SK-N-SH treated with all-trans-retinoic acid at 6 μM for 48 hours (cell line): ENCODE results near the gene ASTN1.

Source experiments
- BACH2 ChIP-seq: fragments of 250-450 bp; sonication (Bioruptor Pico); IDR thresholded peaks from 2 replicates; pipeline ENCODE4 v1.9.0; 2021; ENCODE audit warnings: mild to moderate bottlenecking, borderline replicate concordance
- ISL1 ChIP-seq: fragments of 250-450 bp; sonication (Bioruptor Pico); IDR thresholded peaks from 2 replicates; pipeline ENCODE4 v2.1.2; 2022; ENCODE audit warnings: mild to moderate bottlenecking, moderate library complexity
- OSR1 ChIP-seq: fragments of 250-450 bp; sonication (Bioruptor Pico); IDR thresholded peaks from 2 replicates; pipeline ENCODE4 v1.8.0; 2022; ENCODE audit warnings: moderate library complexity, mild to moderate bottlenecking, inconsistent platforms
- PPARA ChIP-seq: fragments of 250-450 bp; sonication (Bioruptor Pico); IDR thresholded peaks from 2 replicates; pipeline ENCODE4 v1.5.0; 2020; ENCODE audit warnings: mild to moderate bottlenecking, borderline replicate concordance
- RARB ChIP-seq: fragments of 250-450 bp; sonication (Bioruptor Pico); IDR thresholded peaks from 2 replicates; pipeline ENCODE4 v1.8.0; 2021; ENCODE audit warnings: mild to moderate bottlenecking, moderate library complexity
- SNAI2 ChIP-seq: fragments of 250-450 bp; sonication (Bioruptor Pico); IDR thresholded peaks from 2 replicates; pipeline ENCODE4 v1.5.0; 2020; ENCODE audit warnings: mild to moderate bottlenecking, moderate library complexity
- TOX ChIP-seq: fragments of 250-450 bp; sonication (Bioruptor Pico); IDR thresholded peaks from 2 replicates; pipeline ENCODE4 v1.8.0; 2021; ENCODE audit warnings: mild to moderate bottlenecking, moderate library complexity, borderline replicate concordance
- ZFP3 ChIP-seq: fragments of 250-450 bp; sonication (Bioruptor Pico); IDR thresholded peaks from 2 replicates; pipeline ENCODE4 v1.5.0; 2020; ENCODE audit warnings: mild to moderate bottlenecking, moderate library complexity
- TF ChIP-seq, protein P1 (sequence below): fragments of 250-450 bp; sonication (Bioruptor Pico); IDR thresholded peaks from 2 replicates; pipeline ENCODE4 v1.8.0; 2021; ENCODE audit warnings: low read depth, mild to moderate bottlenecking, moderate library complexity, borderline replicate concordance
- TF ChIP-seq, protein P2 (sequence below): fragments of 250-450 bp; sonication (Bioruptor Pico); IDR thresholded peaks from 2 replicates; pipeline ENCODE4 v1.8.0; 2020; ENCODE audit warnings: mild to moderate bottlenecking, moderate library complexity, borderline replicate concordance
- TF ChIP-seq, protein P3 (sequence below): fragments of 250-450 bp; sonication (Bioruptor Pico); IDR thresholded peaks from 2 replicates; pipeline ENCODE4 v1.5.1; 2020; ENCODE audit warnings: low read depth, mild to moderate bottlenecking, moderate library complexity

- TF ChIP-seq, protein P1, sequence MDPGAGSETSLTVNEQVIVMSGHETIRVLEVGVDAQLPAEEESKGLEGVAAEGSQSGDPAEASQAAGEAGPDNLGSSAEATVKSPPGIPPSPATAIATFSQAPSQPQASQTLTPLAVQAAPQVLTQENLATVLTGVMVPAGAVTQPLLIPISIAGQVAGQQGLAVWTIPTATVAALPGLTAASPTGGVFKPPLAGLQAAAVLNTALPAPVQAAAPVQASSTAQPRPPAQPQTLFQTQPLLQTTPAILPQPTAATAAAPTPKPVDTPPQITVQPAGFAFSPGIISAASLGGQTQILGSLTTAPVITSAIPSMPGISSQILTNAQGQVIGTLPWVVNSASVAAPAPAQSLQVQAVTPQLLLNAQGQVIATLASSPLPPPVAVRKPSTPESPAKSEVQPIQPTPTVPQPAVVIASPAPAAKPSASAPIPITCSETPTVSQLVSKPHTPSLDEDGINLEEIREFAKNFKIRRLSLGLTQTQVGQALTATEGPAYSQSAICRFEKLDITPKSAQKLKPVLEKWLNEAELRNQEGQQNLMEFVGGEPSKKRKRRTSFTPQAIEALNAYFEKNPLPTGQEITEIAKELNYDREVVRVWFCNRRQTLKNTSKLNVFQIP (CRISPR knock-in tag), result no peak
- TF ChIP-seq TOX (no peak), SNAI2 (no peak), OSR1 (CRISPR knock-in tag) (no peak), ZFP3 (CRISPR knock-in tag) (no peak), RARB (no peak), PPARA (CRISPR knock-in tag) (no peak), ISL1 (CRISPR knock-in tag) (no peak), BACH2 (CRISPR knock-in tag) (no peak)
- TF ChIP-seq, protein P2, sequence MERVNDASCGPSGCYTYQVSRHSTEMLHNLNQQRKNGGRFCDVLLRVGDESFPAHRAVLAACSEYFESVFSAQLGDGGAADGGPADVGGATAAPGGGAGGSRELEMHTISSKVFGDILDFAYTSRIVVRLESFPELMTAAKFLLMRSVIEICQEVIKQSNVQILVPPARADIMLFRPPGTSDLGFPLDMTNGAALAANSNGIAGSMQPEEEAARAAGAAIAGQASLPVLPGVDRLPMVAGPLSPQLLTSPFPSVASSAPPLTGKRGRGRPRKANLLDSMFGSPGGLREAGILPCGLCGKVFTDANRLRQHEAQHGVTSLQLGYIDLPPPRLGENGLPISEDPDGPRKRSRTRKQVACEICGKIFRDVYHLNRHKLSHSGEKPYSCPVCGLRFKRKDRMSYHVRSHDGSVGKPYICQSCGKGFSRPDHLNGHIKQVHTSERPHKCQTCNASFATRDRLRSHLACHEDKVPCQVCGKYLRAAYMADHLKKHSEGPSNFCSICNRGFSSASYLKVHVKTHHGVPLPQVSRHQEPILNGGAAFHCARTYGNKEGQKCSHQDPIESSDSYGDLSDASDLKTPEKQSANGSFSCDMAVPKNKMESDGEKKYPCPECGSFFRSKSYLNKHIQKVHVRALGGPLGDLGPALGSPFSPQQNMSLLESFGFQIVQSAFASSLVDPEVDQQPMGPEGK, result no peak
- TF ChIP-seq, protein P3, sequence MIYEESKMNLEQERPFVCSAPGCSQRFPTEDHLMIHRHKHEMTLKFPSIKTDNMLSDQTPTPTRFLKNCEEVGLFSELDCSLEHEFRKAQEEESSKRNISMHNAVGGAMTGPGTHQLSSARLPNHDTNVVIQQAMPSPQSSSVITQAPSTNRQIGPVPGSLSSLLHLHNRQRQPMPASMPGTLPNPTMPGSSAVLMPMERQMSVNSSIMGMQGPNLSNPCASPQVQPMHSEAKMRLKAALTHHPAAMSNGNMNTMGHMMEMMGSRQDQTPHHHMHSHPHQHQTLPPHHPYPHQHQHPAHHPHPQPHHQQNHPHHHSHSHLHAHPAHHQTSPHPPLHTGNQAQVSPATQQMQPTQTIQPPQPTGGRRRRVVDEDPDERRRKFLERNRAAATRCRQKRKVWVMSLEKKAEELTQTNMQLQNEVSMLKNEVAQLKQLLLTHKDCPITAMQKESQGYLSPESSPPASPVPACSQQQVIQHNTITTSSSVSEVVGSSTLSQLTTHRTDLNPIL, result no peak
These were observed 35.7 kb downstream of the ASTN1 start for GRCh38 chr1:177128665-177129281.
